ENCODE measurements around the gene SRBD1.

DNA sequence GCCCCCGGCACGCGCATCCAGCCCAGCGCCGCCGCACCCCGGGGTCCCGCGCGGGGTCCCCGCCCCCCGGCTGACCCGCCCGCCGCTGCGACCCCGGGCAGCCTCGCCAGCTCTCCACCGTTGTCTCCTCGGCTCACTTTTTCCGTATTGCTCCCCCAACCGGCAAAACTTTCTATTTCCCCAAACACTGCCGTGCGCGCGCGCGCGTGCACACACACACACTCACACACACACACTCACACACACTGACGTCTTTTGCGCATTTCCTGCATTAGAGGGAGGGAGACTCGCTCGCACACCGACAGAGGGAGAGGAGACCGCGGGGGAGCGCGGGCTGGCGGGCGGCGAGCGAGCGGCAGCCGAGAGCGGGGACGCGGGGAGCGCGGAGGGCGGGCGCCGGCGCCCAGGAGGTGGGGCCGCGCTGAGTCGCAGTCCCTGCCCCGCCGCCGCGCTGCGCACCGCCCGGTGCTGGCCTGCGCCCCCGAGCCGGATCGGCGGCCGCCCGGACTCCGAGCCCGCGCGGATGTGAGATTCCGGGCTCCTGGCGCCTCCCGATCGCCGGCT is 39.9 kb upstream of the SRBD1 start:
- TF ChIP-seq, protein P1, sequence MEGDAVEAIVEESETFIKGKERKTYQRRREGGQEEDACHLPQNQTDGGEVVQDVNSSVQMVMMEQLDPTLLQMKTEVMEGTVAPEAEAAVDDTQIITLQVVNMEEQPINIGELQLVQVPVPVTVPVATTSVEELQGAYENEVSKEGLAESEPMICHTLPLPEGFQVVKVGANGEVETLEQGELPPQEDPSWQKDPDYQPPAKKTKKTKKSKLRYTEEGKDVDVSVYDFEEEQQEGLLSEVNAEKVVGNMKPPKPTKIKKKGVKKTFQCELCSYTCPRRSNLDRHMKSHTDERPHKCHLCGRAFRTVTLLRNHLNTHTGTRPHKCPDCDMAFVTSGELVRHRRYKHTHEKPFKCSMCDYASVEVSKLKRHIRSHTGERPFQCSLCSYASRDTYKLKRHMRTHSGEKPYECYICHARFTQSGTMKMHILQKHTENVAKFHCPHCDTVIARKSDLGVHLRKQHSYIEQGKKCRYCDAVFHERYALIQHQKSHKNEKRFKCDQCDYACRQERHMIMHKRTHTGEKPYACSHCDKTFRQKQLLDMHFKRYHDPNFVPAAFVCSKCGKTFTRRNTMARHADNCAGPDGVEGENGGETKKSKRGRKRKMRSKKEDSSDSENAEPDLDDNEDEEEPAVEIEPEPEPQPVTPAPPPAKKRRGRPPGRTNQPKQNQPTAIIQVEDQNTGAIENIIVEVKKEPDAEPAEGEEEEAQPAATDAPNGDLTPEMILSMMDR (IDR thresholded peaks at IDR 0.05) = peak; percentile 39
- TF ChIP-seq ZFX (IDR thresholded peaks at IDR 0.05; ENCODE audit: borderline replicate concordance) = no peak

Measured in 22Rv1 (cell line).